Activated T-cell treated with anti-CD3 and anti-CD28 coated beads for 1 hour (primary cell): ENCODE data around the gene BAHD1.
"Not testable (repeated sequence)": the region's sequence is repeated elsewhere in the genome, so short reads cannot be mapped to it uniquely, and the experiment has no call there.

Source experiments
- DNase-seq: peaks from one replicate; pipeline ENCODE4 v3.0.0-alpha.2; 2020; ENCODE audit warnings: low read depth

The BAHD1 gene

GRCh38 chr15:40445421-40445922 lies 4.7 kb downstream of the BAHD1 start:
- no peak for DNase-seq

- no peak for DNase-seq
Measured at GRCh38 chr15:40446144-40446543, 5.4 kb downstream of the BAHD1 start.

- no peak for DNase-seq
Measured at GRCh38 chr15:40448354-40448753, 7.6 kb downstream of the BAHD1 start.

- no peak for DNase-seq
Measured at GRCh38 chr15:40449275-40449674, 8.5 kb downstream of the BAHD1 start.

- no peak for DNase-seq
Measured at GRCh38 chr15:40450047-40450446, 9.3 kb downstream of the BAHD1 start.

- DNase-seq: no peak
Measured at GRCh38 chr15:40451527-40452158, 10.9 kb downstream of the BAHD1 start.

- DNase-seq: no peak
Measured at GRCh38 chr15:40452296-40453090, 11.7 kb downstream of the BAHD1 start.

- DNase-seq: not testable (repeated sequence)
Measured at GRCh38 chr15:40453941-40454340, 13.2 kb downstream of the BAHD1 start.

- no peak for DNase-seq
Measured at GRCh38 chr15:40454904-40455391, 14.2 kb downstream of the BAHD1 start.

- no peak for DNase-seq
Measured at GRCh38 chr15:40456299-40456712, 15.6 kb downstream of the BAHD1 start.

- DNase-seq: no peak
Measured at GRCh38 chr15:40456738-40457137, 16.0 kb downstream of the BAHD1 start.

GRCh38 chr15:40458495-40459371 lies 18.0 kb downstream of the BAHD1 start:
- DNase-seq: no peak

- DNase-seq: no peak
Measured at GRCh38 chr15:40459391-40460015, 18.8 kb downstream of the BAHD1 start.

- no peak for DNase-seq
Measured at GRCh38 chr15:40460404-40460803, 19.7 kb downstream of the BAHD1 start.

GRCh38 chr15:40461958-40462357 lies 21.2 kb downstream of the BAHD1 start:
- no peak for DNase-seq

- no peak for DNase-seq
Measured at GRCh38 chr15:40463279-40463678, 22.5 kb downstream of the BAHD1 start.

GRCh38 chr15:40463886-40464545 lies 23.3 kb downstream of the BAHD1 start:
- no peak for DNase-seq

- no peak for DNase-seq
Measured at GRCh38 chr15:40464595-40465185, 23.9 kb downstream of the BAHD1 start.

GRCh38 chr15:40465939-40466338 lies 25.2 kb downstream of the BAHD1 start:
- DNase-seq: no peak

- DNase-seq: no peak
Measured at GRCh38 chr15:40466426-40467260, 25.9 kb downstream of the BAHD1 start.
